ENCODE results near the gene MACROD2.

MACROD2 gene

GRCh38 chr20:15507151-15507550 lies 1511.8 kb downstream of the MACROD2 start:
- no peak for TF ChIP-seq CTCF (IDR thresholded peaks at IDR 0.05; ENCODE audit: insufficient read depth, low read depth, low read length, missing control alignments)
- H3K4me3 ChIP-seq (ENCODE audit: low read depth, low read length): no peak overlapping the region
- DNase-seq (ENCODE audit: low read depth): no peak

GRCh38 chr20:15511551-15511950 lies 1516.2 kb downstream of the MACROD2 start:
- no peak for TF ChIP-seq CTCF (IDR thresholded peaks at IDR 0.05; ENCODE audit: insufficient read depth, low read depth, low read length, missing control alignments)
- no peak overlapping the region for H3K4me3 ChIP-seq (ENCODE audit: low read depth, low read length)
- no peak for DNase-seq (ENCODE audit: low read depth)

GRCh38 chr20:15512916-15513315 lies 1517.6 kb downstream of the MACROD2 start:
- no peak for DNase-seq (ENCODE audit: low read depth)
- TF ChIP-seq CTCF (IDR thresholded peaks at IDR 0.05; ENCODE audit: insufficient read depth, low read depth, low read length, missing control alignments): no peak
- H3K4me3 ChIP-seq (ENCODE audit: low read depth, low read length): no peak overlapping the region

- no peak overlapping the region for H3K4me3 ChIP-seq (ENCODE audit: low read depth, low read length)
- DNase-seq (ENCODE audit: low read depth): no peak
- TF ChIP-seq CTCF (IDR thresholded peaks at IDR 0.05; ENCODE audit: insufficient read depth, low read depth, low read length, missing control alignments): no peak
These were observed 1520.4 kb downstream of the MACROD2 start for GRCh38 chr20:15515691-15516090.

GRCh38 chr20:15520930-15521524 lies 1525.7 kb downstream of the MACROD2 start:
- TF ChIP-seq CTCF (IDR thresholded peaks at IDR 0.05; ENCODE audit: insufficient read depth, low read depth, low read length, missing control alignments): no peak
- H3K4me3 ChIP-seq (ENCODE audit: low read depth, low read length): no peak overlapping the region
- no peak for DNase-seq (ENCODE audit: low read depth)

- TF ChIP-seq CTCF (IDR thresholded peaks at IDR 0.05; ENCODE audit: insufficient read depth, low read depth, low read length, missing control alignments): no peak
- DNase-seq (ENCODE audit: low read depth): no peak
- H3K4me3 ChIP-seq (ENCODE audit: low read depth, low read length): no peak overlapping the region
These were observed 1528.1 kb downstream of the MACROD2 start for GRCh38 chr20:15523400-15523799.
